ENCODE results near the gene ARSG.

DNA sequence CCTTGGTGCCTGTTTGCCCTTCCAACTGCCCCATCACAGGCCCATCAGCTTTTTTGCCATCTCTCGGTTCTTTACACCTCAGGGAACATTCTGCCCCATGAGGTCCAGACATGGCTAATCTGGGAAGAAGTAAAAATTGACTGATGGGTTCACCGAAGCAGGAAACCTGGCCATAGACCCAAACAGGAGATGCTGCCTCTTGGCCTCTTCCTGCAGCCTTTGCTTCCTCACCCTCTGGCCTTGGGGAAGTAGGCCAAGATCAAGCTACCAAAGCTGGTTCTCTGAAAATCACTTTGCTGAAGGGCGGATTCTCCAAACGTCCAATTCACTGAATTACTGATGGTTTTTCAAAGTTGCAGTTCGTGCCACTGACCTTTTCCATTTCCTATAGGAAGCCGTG lies 56.1 kb downstream of the ARSG start:
- TF ChIP-seq GATA3 (IDR thresholded peaks at IDR 0.05; ENCODE audit: low read depth, low read length) (no peak), GATA2 (IDR thresholded peaks at IDR 0.05; ENCODE audit: low read depth, low read length) (no peak)
